Measurements from ENCODE around the gene THEMIS2. TPM values are rescaled to one million over a fixed set of nuclear protein-coding genes. Genes with fewer than 3 reads are reported as not detected.
A peak's percentile ranks its signal among the peaks of the same experiment; 100 is the strongest.

THEMIS2 gene
- total and polyA plus RNA-seq, 9 of the 15 experiments (the other 6 are each of a cell fraction or from before 2014, with no cell fraction given): 2.3 to 12.7 (median 8.0) TPM

- Histone ChIP-seq H3K4me2 (ENCODE audit: insufficient read depth, low read length) (no peak overlapping the region), H3K36me3 (ENCODE audit: control insufficient read depth, insufficient read depth, low read length) (peaks cover 56% of the 10 kb centered on the region; the same call in 2 of the 3 replicates), H3K9ac (ENCODE audit: insufficient read depth in 1 of 2, low read depth in 2 of 2, low read length in 2 of 2) (0 out of 4 replicates have a peak overlapping the region, but pooled peaks of 1 of the 2 experiments have one; percentile 11), H3K79me2 (ENCODE audit: control insufficient read depth, insufficient read depth, low read length) (no peaks in the 10 kb centered on the region), H3K9me1 (ENCODE audit: control insufficient read depth, insufficient read depth, low read length) (peaks cover 4% of the 10 kb centered on the region), H3K4me3 (no peak overlapping the region), H3K4me1 (replicated peaks in 1 of 2; ENCODE audit: control insufficient read depth in 2 of 2, insufficient read depth in 2 of 2, low read length in 2 of 2) (peaks cover 0 to 13% of the 10 kb centered on the region in 2 experiments; a peak in 2 of 5 replicates), H3K9me3 (replicated peaks; ENCODE audit: control insufficient read depth, insufficient read depth, low read depth, low read length) (no peaks in the 10 kb centered on the region), H3K27ac (ENCODE audit: extremely low read depth, low read depth, low read length) (no peak overlapping the region), H3K27me3 (ENCODE audit: control insufficient read depth in 2 of 2, insufficient read depth in 2 of 2, low read length in 2 of 2) (no peaks in the 10 kb centered on the region), H2AFZ (ENCODE audit: low read depth, low read length) (no peak overlapping the region), H4K20me1 (replicated peaks; ENCODE audit: control insufficient read depth, insufficient read depth, low read length) (no peaks in the 10 kb centered on the region)
- FAIRE-seq (no peak), ATAC-seq (no peak), DNase-seq (ENCODE audit: extremely low read depth in 1 of 4, low spot score in 3 of 4) (no peak)
- CTCF ChIA-PET (ENCODE audit: low intra/inter-chr PET ratio): no interaction called here
- POLR2A ChIA-PET: no interaction called here
- in situ Hi-C loops (cut with MboI) (no loop called here), intact Hi-C loops (cut with micrococcal nuclease) (no loop called here)
- WGBS (ENCODE audit: insufficient coverage, low coverage, missing lambda C conversion rate): 72% methylated on average over 8 of the region's 8 CpGs
- no peak for TF ChIP-seq RFX5 (IDR thresholded peaks at IDR 0.05; ENCODE audit: low read depth, low read length)
- peak; percentile 51; the same call in 1 of the 2 replicates for TF ChIP-seq SPI1 (IDR thresholded peaks at IDR 0.05; ENCODE audit: borderline replicate concordance, low read depth, low read length)
- TF ChIP-seq RBM25 (IDR thresholded peaks at IDR 0.05; ENCODE audit: low read depth, low read length, severe bottlenecking): no peak
- TF ChIP-seq ZNF408 (CRISPR knock-in tag; IDR thresholded peaks at IDR 0.05; ENCODE audit: low read depth): no peak
- no peak for TF ChIP-seq ZNF41 (CRISPR knock-in tag; conservative IDR thresholded peaks at IDR 0.05)
- no TSS peak for BruUV-seq (replicated peaks)
Observed at GRCh38 chr1:27885114-27885528, 12.8 kb downstream of the THEMIS2 start.
